IMR-90 (cell line): Measurements from ENCODE around the gene ZBTB24. TPM values are rescaled to one million over a fixed set of nuclear protein-coding genes. Genes with fewer than 3 reads are reported as not detected.

ENCODE experiments used
- ATAC-seq: fragments of 200-7000 bp; cut with Tn5 transposase; 2 replicates; pipeline ENCODE4 v1.9.1; 2020; ENCODE audit warnings: low read depth, mild to moderate bottlenecking, moderate library complexity
- BruUV-seq: library from RNA; stranded (reverse); fragments of 400-500 nt; replicated peaks from 2 replicates; lab custom pipeline; 2021; lab: Mats Ljungman, UMichigan
- CTCF ChIA-PET: fragments of 300-600 bp; formaldehyde crosslinking; extraction: SDS; loops from one replicate; lab custom pipeline; 2021; ENCODE audit warnings: antibody characterized with exemption; lab: Yijun Ruan, JAX
- POLR2A ChIA-PET: fragments of 300-600 bp; sonication (Branson Sonifier 250); formaldehyde crosslinking; loops from one replicate; lab custom pipeline; 2022; ENCODE audit warnings: antibody characterized with exemption; ENCODE audit not compliant: unreplicated experiment; lab: Charles Lee
- DNase-seq: peaks from one replicate; pipeline ENCODE4 v3.0.0; 2013
- H2AFZ ChIP-seq: replicated peaks from 2 replicates; pipeline ENCODE3; 2013; ENCODE audit warnings: low read length, mild to moderate bottlenecking; ENCODE audit not compliant: poor library complexity
- H2AK5ac ChIP-seq: 2 replicates; pipeline ENCODE4 v1.6.1; 2013; ENCODE audit warnings: low read depth, low read length, inconsistent platforms
- H2AK9ac ChIP-seq: replicated peaks from 2 replicates; pipeline ENCODE3; 2013; ENCODE audit warnings: mild to moderate bottlenecking, low read depth, low read length, moderate library complexity; ENCODE audit not compliant: poor library complexity
- H2BK120ac ChIP-seq: 2 replicates; pipeline ENCODE4 v1.6.1; 2013; ENCODE audit warnings: low read depth, low read length, inconsistent platforms
- H2BK15ac ChIP-seq: 3 replicates; pipeline ENCODE4 v1.6.1; 2013; ENCODE audit warnings: low read depth, low read length, inconsistent platforms
- H2BK20ac ChIP-seq: 2 replicates; pipeline ENCODE4 v1.6.1; 2013; ENCODE audit warnings: low read depth, mild to moderate bottlenecking, inconsistent platforms, low read length, moderate library complexity
- H2BK5ac ChIP-seq: 2 replicates; pipeline ENCODE4 v1.6.1; 2013; ENCODE audit warnings: mild to moderate bottlenecking, low read depth, low read length, inconsistent platforms; ENCODE audit not compliant: poor library complexity, severe bottlenecking
- H3K14ac ChIP-seq: replicated peaks from 2 replicates; pipeline ENCODE4 v1.6.1; 2013; ENCODE audit warnings: low read depth, low read length, inconsistent platforms
- H3K18ac ChIP-seq: 2 replicates; pipeline ENCODE4 v1.6.1; 2013; ENCODE audit warnings: low read depth, low read length, control low read depth
- H3K23ac ChIP-seq: 2 replicates; pipeline ENCODE4 v1.6.1; 2013; ENCODE audit warnings: low read depth, low read length, inconsistent platforms
- H3K27ac ChIP-seq: 2 replicates; pipeline ENCODE4 v1.5.1; 2013; ENCODE audit warnings: mild to moderate bottlenecking, control low read depth, low read length; ENCODE audit not compliant: insufficient read depth
- H3K27me3 ChIP-seq: 2 replicates; pipeline ENCODE4 v1.6.1; 2013; ENCODE audit warnings: low read length; ENCODE audit not compliant: control insufficient read depth, insufficient read depth
- H3K36me3 ChIP-seq: 2 replicates; pipeline ENCODE4 v1.6.1; 2013; ENCODE audit warnings: low read length, mixed read lengths; ENCODE audit not compliant: control insufficient read depth, insufficient read depth
- H3K4ac ChIP-seq: 2 replicates; pipeline ENCODE4 v1.6.1; 2013; ENCODE audit warnings: low read depth, low read length, inconsistent platforms
- H3K4me1 ChIP-seq: 2 replicates; pipeline ENCODE4 v1.6.1; 2013; ENCODE audit warnings: low read length, mixed read lengths; ENCODE audit not compliant: control insufficient read depth, insufficient read depth
- H3K4me2 ChIP-seq: 2 replicates; pipeline ENCODE4 v1.6.1; 2013; ENCODE audit warnings: low read depth, mild to moderate bottlenecking, control low read depth, low read length, moderate library complexity
- H3K4me3 ChIP-seq: 2 replicates; pipeline ENCODE4 v1.5.1; 2013; ENCODE audit warnings: low read depth, mild to moderate bottlenecking, control low read depth, low read length, moderate library complexity; ENCODE audit not compliant: insufficient read depth
- H3K56ac ChIP-seq: 2 replicates; pipeline ENCODE4 v1.6.1; 2013; ENCODE audit warnings: low read length, inconsistent platforms; ENCODE audit not compliant: insufficient read depth; ENCODE audit errors: extremely low read depth
- H3K79me1 ChIP-seq, 2 experiments: 2 replicates each; pipeline ENCODE4 v1.6.1; 2013; ENCODE audit warnings: low read length in 2 of 2, inconsistent platforms in 1 of 2, low read depth in 1 of 2
- H3K9ac ChIP-seq: 2 replicates; pipeline ENCODE4 v1.6.1; 2013; ENCODE audit warnings: low read depth, low read length, control low read depth
- H3K9me1 ChIP-seq: 2 replicates; pipeline ENCODE4 v1.6.1; 2013; ENCODE audit warnings: low read length, inconsistent platforms; ENCODE audit not compliant: insufficient read depth
- H3K9me3 ChIP-seq: 2 replicates; pipeline ENCODE4 v1.6.1; 2013; ENCODE audit warnings: low read length; ENCODE audit not compliant: control insufficient read depth, insufficient read depth
- H4K20me1 ChIP-seq: 2 replicates; pipeline ENCODE4 v1.6.1; 2013; ENCODE audit warnings: low read length, inconsistent platforms; ENCODE audit not compliant: insufficient read depth
- H4K5ac ChIP-seq: 2 replicates; pipeline ENCODE4 v1.6.1; 2013; ENCODE audit warnings: mild to moderate bottlenecking, low read depth, low read length, control low read depth
- H4K8ac ChIP-seq, 2 experiments: 2 replicates each; pipeline ENCODE4 v1.6.1; 2013; ENCODE audit warnings: low read depth in 2 of 2, low read length in 2 of 2, control low read depth in 1 of 2, inconsistent platforms in 1 of 2
- H4K91ac ChIP-seq: 2 replicates; pipeline ENCODE4 v1.6.1; 2013; ENCODE audit warnings: low read depth, low read length, inconsistent platforms; ENCODE audit not compliant: insufficient read depth
- BHLHE40 ChIP-seq: fragments of 150-350 bp; IDR thresholded peaks from 2 replicates; pipeline ENCODE4 v1.6.1; 2016; ENCODE audit warnings: mild to moderate bottlenecking, low read depth, low read length
- CHD1 ChIP-seq: IDR thresholded peaks from 2 replicates; pipeline ENCODE4 v1.6.1; 2012; ENCODE audit warnings: low read depth, low read length, improper control_type of control experiment
- FOS ChIP-seq: fragments of 150-350 bp; IDR thresholded peaks from 2 replicates; pipeline ENCODE4 v1.6.1; 2016; ENCODE audit warnings: low read depth, low read length
- MAZ ChIP-seq: IDR thresholded peaks from 2 replicates; pipeline ENCODE4 v1.6.1; 2012; ENCODE audit warnings: low read depth, mild to moderate bottlenecking, low read length, improper control_type of control experiment, moderate library complexity, borderline replicate concordance
- MXI1 ChIP-seq: IDR thresholded peaks from 2 replicates; pipeline ENCODE4 v1.6.1; 2012; ENCODE audit warnings: low read depth, mild to moderate bottlenecking, low read length, moderate library complexity, borderline replicate concordance
- NFE2L2 ChIP-seq: fragments of 150-350 bp; IDR thresholded peaks from 2 replicates; pipeline ENCODE4 v1.6.1; 2016; ENCODE audit warnings: low read depth, mild to moderate bottlenecking, low read length
- SMC3 ChIP-seq: fragments of 150-350 bp; IDR thresholded peaks from 2 replicates; pipeline ENCODE4 v1.6.1; 2016; ENCODE audit warnings: low read depth, mild to moderate bottlenecking, antibody characterized with exemption, low read length, moderate library complexity
- dilution Hi-C: fragments of 300-500 bp; cut with HindIII; formaldehyde crosslinking; loops from one replicate; pipeline ENCODE4 v1.14.3; 2018; ENCODE audit warnings: low sequenced_read_pairs; ENCODE audit not compliant: unreplicated experiment
- in situ Hi-C: fragments of 300-500 bp; cut with MboI; formaldehyde crosslinking; loops from 3 replicates; pipeline ENCODE4 v1.14.3; 2019; ENCODE audit warnings: low sequenced_read_pairs, inconsistent platforms, mixed read lengths
- intact Hi-C: fragments of 100-400 bp; cut with micrococcal nuclease; formaldehyde crosslinking; loops from 2 replicates; pipeline ENCODE4 v1.10.0; 2022
- polyA plus RNA-seq, 3 experiments: library from polyadenylated mRNA; depleted of rRNA; stranded (reverse); fragments of >200 nt; gene quantifications; 2 replicates each; pipeline ENCODE4 v1.2.3, GENCODE V29; 2012; ENCODE audit warnings: low replicate concordance in 1 of 3
- total RNA-seq: library from RNA; depleted of rRNA; stranded (reverse); fragments of >200 nt; gene quantifications from 2 replicates; pipeline ENCODE4 v1.2.3, GENCODE V29; 2012

Gene ZBTB24
- total and polyA plus RNA-seq, 2 of the 4 experiments (the other 2 are of a cell fraction): 2.3 to 7.9 TPM

DNA sequence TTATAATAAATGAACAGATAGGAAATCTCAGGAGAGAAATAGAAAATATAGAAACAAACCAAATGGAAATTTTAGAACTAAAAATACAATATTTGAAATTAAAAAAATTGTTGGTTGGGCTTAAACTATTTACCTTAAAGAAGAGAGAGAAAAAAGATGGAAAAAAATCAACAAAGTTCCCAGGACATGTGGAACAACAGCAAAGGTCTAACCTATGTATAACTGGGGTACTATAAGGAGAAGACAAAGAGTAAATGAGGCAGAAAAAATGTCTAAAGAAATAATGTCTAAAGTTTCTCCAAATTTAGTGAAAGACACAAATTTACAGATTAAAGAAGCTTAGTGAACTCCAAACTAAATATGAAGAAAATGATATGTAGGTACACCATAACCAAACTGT, 41.1 kb upstream of the ZBTB24 start:
- H3K4ac ChIP-seq: no peak overlapping the region
- no peaks in the 10 kb centered on the region for H3K9me1 ChIP-seq
- no peak overlapping the region for H3K4me2 ChIP-seq
- no peaks in the 10 kb centered on the region for H3K9me3 ChIP-seq
- no peak overlapping the region for H2BK5ac ChIP-seq
- H4K8ac ChIP-seq: no peak overlapping the region
- in situ Hi-C loops (loop anchor here (10.0 kb wide), 1 partner anchor 861 kb away; no protein-coding TSS in a partner anchor), dilution Hi-C loops (no loop called here), intact Hi-C loops (no loop called here)
- no peak overlapping the region for H2BK20ac ChIP-seq
- BruUV-seq: no TSS peak
- CTCF ChIA-PET: no interaction called here
- H3K18ac ChIP-seq: no peak overlapping the region
- H3K9ac ChIP-seq: no peak overlapping the region
- H2AK9ac ChIP-seq: no peak overlapping the region
- no peaks in the 10 kb centered on the region for H3K4me1 ChIP-seq
- H4K91ac ChIP-seq: no peak overlapping the region
- no peak overlapping the region for H3K4me3 ChIP-seq
- H3K36me3 ChIP-seq: no peaks in the 10 kb centered on the region
- no peak for DNase-seq
- POLR2A ChIA-PET: no interaction called here
- TF ChIP-seq BHLHE40: no peak
- TF ChIP-seq NFE2L2: no peak
- no peak for TF ChIP-seq FOS
- no peak for TF ChIP-seq MAZ
- TF ChIP-seq MXI1: no peak
- TF ChIP-seq SMC3: no peak
- no peak for TF ChIP-seq CHD1
- no peaks in the 10 kb centered on the region for H3K79me1 ChIP-seq
- H3K27ac ChIP-seq: no peak overlapping the region
- no peak overlapping the region for H2AFZ ChIP-seq
- no peak overlapping the region for H2BK15ac ChIP-seq
- no peaks in the 10 kb centered on the region for H4K20me1 ChIP-seq
- H3K14ac ChIP-seq: no peak overlapping the region
- 0 out of 2 replicates have a peak, but pooled peaks cover 2% of the 10 kb centered on the region for H3K27me3 ChIP-seq
- ATAC-seq: no peak
- no peak overlapping the region for H2BK120ac ChIP-seq
- no peak overlapping the region for H3K23ac ChIP-seq
- no peak overlapping the region for H2AK5ac ChIP-seq
- no peak overlapping the region for H3K56ac ChIP-seq
- H4K5ac ChIP-seq: no peak overlapping the region
